Natural killer cell (primary cell): ENCODE results near the gene HDGFL2. TPM values are rescaled to one million over a fixed set of nuclear protein-coding genes. Genes with fewer than 3 reads are reported as not detected.
A peak's percentile ranks its signal among the peaks of the same experiment; 100 is the strongest.

Source experiments
- ATAC-seq, 3 donors: fragments of 150-1000 bp in 2 of 3; fragments of 200-7000 bp in 1 of 3; cut with Tn5 transposase; 1 replicate in 1 of 3; 2 replicates in 2 of 3; pipeline ENCODE4 v1.10.0; 2021; ENCODE audit warnings: mild to moderate bottlenecking in 2 of 3, moderate library complexity in 2 of 3
- DNase-seq, 2 donors: peaks; one replicate each; pipeline versions ENCODE4 v3.0.0 to v3.0.0-alpha.2; 2013 to 2021; ENCODE audit warnings: mixed read lengths in 1 of 2
- H3K27ac ChIP-seq: one replicate; pipeline ENCODE4 v1.5.1; 2013; ENCODE audit warnings: mild to moderate bottlenecking, low read length
- H3K27me3 ChIP-seq: one replicate; pipeline ENCODE4 v1.6.1; 2013; ENCODE audit warnings: low read length; ENCODE audit not compliant: control insufficient read depth, insufficient read depth
- H3K36me3 ChIP-seq: one replicate; pipeline ENCODE4 v1.6.1; 2013; ENCODE audit warnings: low read length; ENCODE audit not compliant: control insufficient read depth, insufficient read depth
- H3K4me1 ChIP-seq: one replicate; pipeline ENCODE4 v1.6.1; 2013; ENCODE audit warnings: low read length; ENCODE audit not compliant: control insufficient read depth, insufficient read depth
- H3K4me3 ChIP-seq: one replicate; pipeline ENCODE4 v1.5.1; 2013; ENCODE audit warnings: low read length
- H3K9me3 ChIP-seq: one replicate; pipeline ENCODE4 v1.6.1; 2013; ENCODE audit warnings: low read length; ENCODE audit not compliant: control insufficient read depth, insufficient read depth
- H3K27ac Mint-ChIP-seq, 2 donors: one replicate each; pipeline ENCODE4 v1.8.0; 2022; ENCODE audit warnings: mild to moderate bottlenecking in 2 of 2, mixed read lengths in 2 of 2, moderate library complexity in 1 of 2
- H3K27me3 Mint-ChIP-seq, 2 donors: one replicate each; pipeline ENCODE4 v1.8.0; 2022; ENCODE audit warnings: low read depth in 2 of 2, mixed read lengths in 2 of 2
- H3K36me3 Mint-ChIP-seq: one replicate; pipeline ENCODE4 v1.8.0; 2022; ENCODE audit warnings: mixed read lengths
- H3K4me1 Mint-ChIP-seq, 2 donors: one replicate each; pipeline ENCODE4 v1.8.0; 2022; ENCODE audit warnings: mixed read lengths in 2 of 2
- H3K4me3 Mint-ChIP-seq: one replicate; pipeline ENCODE4 v1.8.0; 2022; ENCODE audit warnings: mild to moderate bottlenecking, moderate library complexity, mixed read lengths
- H3K9me3 Mint-ChIP-seq, 2 donors: one replicate each; pipeline ENCODE4 v1.8.0; 2022; ENCODE audit warnings: mixed read lengths in 2 of 2
- CTCF ChIP-seq: fragments of 200-600 bp; IDR thresholded peaks from one replicate; pipeline ENCODE4 v1.8.0; 2022; ENCODE audit warnings: antibody characterized with exemption
- WGBS: methylation state at CpG from one replicate; pipeline ENCODE4 v1.1.7; 2013; ENCODE audit warnings: missing lambda C conversion rate; ENCODE audit not compliant: insufficient coverage; 5-methylcytosine and 5-hydroxymethylcytosine counted together
- intact Hi-C: fragments of 100-400 bp; cut with micrococcal nuclease; formaldehyde crosslinking; loops from one replicate; pipeline ENCODE4 v1.14.2; 2022
- total RNA-seq, 4 donors: library from RNA; stranded (reverse); fragments of 120-200 nt in 1 of 4; gene quantifications; one replicate each; pipeline versions ENCODE4 v1.2.3 to v1.2.4, GENCODE V29; 2013 to 2022

HDGFL2 gene
- total RNA-seq, 3 donors from 2014 or later (not counting 1 experiment from before 2014, with no cell fraction given), result 28.7 to 43.6 (median 29.8) TPM

GRCh38 chr19:4505570-4506448 is 33.7 kb downstream of the HDGFL2 start:
- WGBS, result 97% methylated on average over 34 of the region's 34 CpGs
- no peaks in the 10 kb centered on the region for H3K27me3 Mint-ChIP-seq
- ATAC-seq (no peak), DNase-seq (no peak)
- no peak overlapping the region for H3K4me3 Mint-ChIP-seq
- no peaks in the 10 kb centered on the region for H3K9me3 Mint-ChIP-seq
- H3K36me3 Mint-ChIP-seq, result no peaks in the 10 kb centered on the region
- Histone ChIP-seq H3K27me3 (no peaks in the 10 kb centered on the region), H3K4me1 (no peaks in the 10 kb centered on the region), H3K36me3 (peaks cover 2% of the 10 kb centered on the region), H3K9me3 (no peaks in the 10 kb centered on the region), H3K27ac (no peak overlapping the region), H3K4me3 (no peak overlapping the region)
- peak overlapping the region in 1 of 2 donors; percentile 50 for H3K27ac Mint-ChIP-seq
- no peak for TF ChIP-seq CTCF
- intact Hi-C loops, result no loop called here
- H3K4me1 Mint-ChIP-seq, result peaks cover 6 to 12% of the 10 kb centered on the region in 2 donors

GRCh38 chr19:4506449-4507149 is 34.5 kb downstream of the HDGFL2 start:
- no peak overlapping the region for H3K4me3 ChIP-seq
- H3K4me1 ChIP-seq, result no peaks in the 10 kb centered on the region
- Mint-ChIP-seq H3K4me1 (peaks cover 6 to 12% of the 10 kb centered on the region in 2 donors), H3K9me3 (no peaks in the 10 kb centered on the region), H3K27me3 (no peaks in the 10 kb centered on the region), H3K27ac (peak overlapping the region in 1 of 2 donors; percentile 50), H3K4me3 (no peak overlapping the region), H3K36me3 (no peaks in the 10 kb centered on the region)
- no peaks in the 10 kb centered on the region for H3K9me3 ChIP-seq
- DNase-seq (no peak), ATAC-seq (no peak)
- 90% methylated on average over 17 of the region's 17 CpGs for WGBS
- intact Hi-C loops, result no loop called here
- TF ChIP-seq CTCF, result no peak
- H3K36me3 ChIP-seq, result peaks cover 2% of the 10 kb centered on the region
- H3K27ac ChIP-seq, result no peak overlapping the region
- no peaks in the 10 kb centered on the region for H3K27me3 ChIP-seq

GRCh38 chr19:4507150-4507452 is 35.0 kb downstream of the HDGFL2 start:
- Mint-ChIP-seq H3K36me3 (no peaks in the 10 kb centered on the region), H3K27me3 (no peaks in the 10 kb centered on the region), H3K9me3 (no peaks in the 10 kb centered on the region), H3K4me3 (no peak overlapping the region), H3K4me1 (peaks cover 6 to 12% of the 10 kb centered on the region in 2 donors), H3K27ac (no peak overlapping the region)
- Histone ChIP-seq H3K27me3 (no peaks in the 10 kb centered on the region), H3K4me1 (no peaks in the 10 kb centered on the region), H3K4me3 (no peak overlapping the region), H3K9me3 (no peaks in the 10 kb centered on the region), H3K27ac (no peak overlapping the region), H3K36me3 (peaks cover 2% of the 10 kb centered on the region)
- WGBS, result 98% methylated on average over 12 of the region's 12 CpGs
- TF ChIP-seq CTCF, result no peak
- DNase-seq (no peak), ATAC-seq (no peak)
- intact Hi-C loops, result no loop called here
